ENCODE measurements around the gene C13orf46.

C13orf46 gene

GRCh38 chr13:113938716-113939115 lies 35.2 kb downstream of the C13orf46 start:
- in situ Hi-C loops (cut with MboI; ENCODE audit: low sequenced_read_pairs, unreplicated experiment), result no loop called here
- DNase-seq (ENCODE audit: low spot score), result no peak
- no peak for TF ChIP-seq CTCF (IDR thresholded peaks at IDR 0.05; ENCODE audit: borderline replicate concordance, control extremely low read depth, extremely low read depth, insufficient read depth, missing control alignments)

- in situ Hi-C loops (cut with MboI; ENCODE audit: low sequenced_read_pairs, unreplicated experiment), result no loop called here
- DNase-seq (ENCODE audit: low spot score), result no peak
These were observed 35.6 kb downstream of the C13orf46 start for GRCh38 chr13:113938246-113938645.

DNA sequence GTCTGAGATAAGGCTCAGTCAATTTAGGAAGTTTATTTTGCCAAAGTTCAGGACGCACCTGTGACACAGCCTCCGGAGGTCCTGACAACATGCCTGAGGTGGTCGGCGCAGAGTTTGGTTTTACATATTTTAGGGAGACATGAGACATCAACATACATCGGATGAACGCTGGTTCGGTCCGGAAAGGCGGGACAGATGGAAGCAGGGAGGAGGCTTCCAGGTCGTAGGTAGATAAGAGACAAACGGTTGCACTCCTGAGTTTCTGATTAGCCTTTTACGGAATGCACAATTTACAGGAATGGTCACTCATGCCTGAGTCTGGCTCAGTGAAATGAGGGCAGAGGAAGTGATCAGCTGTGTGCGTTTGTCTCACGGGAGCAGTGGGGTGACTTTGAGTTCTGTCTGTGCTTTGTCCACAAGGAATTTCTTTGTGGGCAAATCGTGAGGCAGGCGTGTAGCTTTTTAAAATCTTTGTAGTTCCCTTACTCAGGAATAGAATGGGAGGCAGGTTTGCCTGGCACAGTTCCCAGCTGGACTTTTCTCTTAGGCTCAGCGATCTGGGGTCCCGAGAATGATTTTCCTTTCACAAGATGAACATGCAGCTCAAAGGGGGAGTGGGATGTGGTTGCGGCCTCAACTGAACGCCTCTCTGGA lies 36.2 kb downstream of the C13orf46 start:
- in situ Hi-C loops (cut with MboI; ENCODE audit: low sequenced_read_pairs, unreplicated experiment), result no loop called here

More at GRCh38 chr13:113938246-113938645, 35.6 kb downstream of the C13orf46 start:
- TF ChIP-seq CTCF (IDR thresholded peaks at IDR 0.05; ENCODE audit: borderline replicate concordance, control extremely low read depth, extremely low read depth, insufficient read depth, missing control alignments), result no peak

DNA sequence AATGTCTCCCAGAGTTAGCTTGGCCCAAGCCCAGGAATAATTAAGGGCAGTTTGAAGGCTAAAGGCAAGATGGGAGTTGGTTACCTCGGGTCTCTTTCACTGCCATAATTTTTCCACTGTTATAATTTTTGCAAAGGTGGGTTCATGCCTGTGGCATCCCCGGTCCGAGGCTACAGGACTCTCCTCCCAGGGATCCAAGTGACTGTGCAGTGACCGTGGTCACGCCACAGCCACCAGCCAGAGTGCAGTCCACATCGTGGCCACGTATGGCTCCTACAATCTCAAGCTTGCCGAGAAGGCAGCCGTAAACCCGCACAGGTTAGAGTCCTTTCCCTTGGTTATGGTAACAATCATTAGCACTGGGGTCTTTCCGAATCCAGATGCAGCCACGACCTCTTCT lies 36.8 kb downstream of the C13orf46 start:
- TF ChIP-seq CTCF (IDR thresholded peaks at IDR 0.05; ENCODE audit: borderline replicate concordance, control extremely low read depth, extremely low read depth, insufficient read depth, missing control alignments), result no peak
- no peak for DNase-seq (ENCODE audit: low spot score)
- in situ Hi-C loops (cut with MboI; ENCODE audit: low sequenced_read_pairs, unreplicated experiment), result no loop called here

More for the DNA sequence above, 36.2 kb downstream of the C13orf46 start:
- no peak for TF ChIP-seq CTCF (IDR thresholded peaks at IDR 0.05; ENCODE audit: borderline replicate concordance, control extremely low read depth, extremely low read depth, insufficient read depth, missing control alignments)
- no peak for DNase-seq (ENCODE audit: low spot score)

- DNase-seq (ENCODE audit: low spot score), result no peak
- TF ChIP-seq CTCF (IDR thresholded peaks at IDR 0.05; ENCODE audit: borderline replicate concordance, control extremely low read depth, extremely low read depth, insufficient read depth, missing control alignments), result no peak
- in situ Hi-C loops (cut with MboI; ENCODE audit: low sequenced_read_pairs, unreplicated experiment), result no loop called here
These were observed 37.5 kb downstream of the C13orf46 start for GRCh38 chr13:113936166-113936965.

DNA sequence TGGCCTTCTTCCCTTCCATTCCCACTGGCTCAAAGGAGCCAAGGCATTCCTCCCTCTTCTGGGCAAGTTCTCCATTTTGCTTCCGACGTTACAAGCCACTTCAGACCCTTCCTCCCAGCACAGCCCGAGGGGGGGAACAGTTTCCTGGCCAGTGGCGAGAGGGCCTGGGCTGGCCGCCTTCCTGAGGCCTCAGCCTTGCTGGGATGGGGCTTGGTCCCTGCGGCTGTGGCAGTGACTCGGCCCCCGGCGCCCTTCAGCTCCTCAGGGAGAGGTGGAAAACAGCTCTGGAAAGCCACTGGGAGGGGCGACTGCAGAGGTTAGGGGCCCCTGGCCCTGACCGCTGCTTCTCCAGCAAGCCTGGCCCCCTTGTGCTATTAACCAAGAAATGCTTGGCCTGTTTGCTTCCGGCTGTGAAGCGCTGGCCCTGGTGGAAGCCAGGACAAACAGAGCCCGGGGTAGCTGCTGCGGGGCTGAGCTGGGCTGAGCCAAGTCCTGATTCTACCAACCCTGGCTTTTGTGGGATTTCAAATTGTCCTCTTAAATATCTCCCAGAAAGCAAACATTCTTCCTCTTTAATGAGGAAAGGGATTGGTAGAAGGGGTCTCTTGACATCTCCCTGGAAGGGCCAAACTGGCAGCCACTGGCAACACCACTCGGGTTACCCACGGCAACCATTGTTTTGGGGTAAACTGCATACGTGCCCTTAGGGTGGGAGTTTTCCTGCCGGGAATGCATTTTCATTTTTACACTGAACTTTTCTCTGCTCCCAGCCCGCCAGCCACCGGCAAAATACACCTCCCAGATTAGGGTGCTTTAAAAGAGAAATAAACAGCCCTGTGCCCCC lies 38.7 kb downstream of the C13orf46 start:
- no peak for TF ChIP-seq CTCF (IDR thresholded peaks at IDR 0.05; ENCODE audit: borderline replicate concordance, control extremely low read depth, extremely low read depth, insufficient read depth, missing control alignments)
- in situ Hi-C loops (cut with MboI; ENCODE audit: low sequenced_read_pairs, unreplicated experiment), result no loop called here
- DNase-seq (ENCODE audit: low spot score), result no peak

Measured in GM13976 (cell line).